ENCODE measurements around the gene C1orf50. TPM values are rescaled to one million over a fixed set of nuclear protein-coding genes. Genes with fewer than 3 reads are reported as not detected.

Gene C1orf50
- total RNA-seq, 2 donors from 2014 or later = 3.0 to 3.6 TPM

DNA sequence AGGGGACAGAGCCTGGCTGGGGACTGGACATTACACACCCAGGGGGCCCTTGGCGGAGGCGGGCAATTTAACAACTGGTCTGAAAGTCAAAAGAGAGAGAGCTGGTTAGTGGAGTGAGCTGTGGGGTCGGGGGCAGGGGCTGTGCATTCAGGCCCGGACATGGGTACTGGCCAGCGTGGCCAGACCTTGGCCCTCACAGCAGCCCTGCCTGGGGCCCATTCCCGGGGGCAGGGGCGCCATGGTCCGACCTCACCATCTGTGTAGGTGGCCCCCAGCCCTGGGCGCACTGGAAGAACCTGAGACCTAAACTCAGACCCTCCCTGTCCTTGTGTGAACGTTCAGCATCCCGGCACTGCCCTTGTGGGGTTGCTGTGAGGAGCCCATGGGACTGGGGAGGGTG, 32.0 kb upstream of the C1orf50 start:
- Histone ChIP-seq H3K4me3 (no peak overlapping the region), H3K36me3 (no peaks in the 10 kb centered on the region), H3K27ac (no peak overlapping the region), H3K9me3 (no peaks in the 10 kb centered on the region), H3K4me1 (no peaks in the 10 kb centered on the region), H3K27me3 (no peaks in the 10 kb centered on the region)
- DNase-seq (ENCODE audit: low spot score) = no peak
- TF ChIP-seq, protein P1, sequence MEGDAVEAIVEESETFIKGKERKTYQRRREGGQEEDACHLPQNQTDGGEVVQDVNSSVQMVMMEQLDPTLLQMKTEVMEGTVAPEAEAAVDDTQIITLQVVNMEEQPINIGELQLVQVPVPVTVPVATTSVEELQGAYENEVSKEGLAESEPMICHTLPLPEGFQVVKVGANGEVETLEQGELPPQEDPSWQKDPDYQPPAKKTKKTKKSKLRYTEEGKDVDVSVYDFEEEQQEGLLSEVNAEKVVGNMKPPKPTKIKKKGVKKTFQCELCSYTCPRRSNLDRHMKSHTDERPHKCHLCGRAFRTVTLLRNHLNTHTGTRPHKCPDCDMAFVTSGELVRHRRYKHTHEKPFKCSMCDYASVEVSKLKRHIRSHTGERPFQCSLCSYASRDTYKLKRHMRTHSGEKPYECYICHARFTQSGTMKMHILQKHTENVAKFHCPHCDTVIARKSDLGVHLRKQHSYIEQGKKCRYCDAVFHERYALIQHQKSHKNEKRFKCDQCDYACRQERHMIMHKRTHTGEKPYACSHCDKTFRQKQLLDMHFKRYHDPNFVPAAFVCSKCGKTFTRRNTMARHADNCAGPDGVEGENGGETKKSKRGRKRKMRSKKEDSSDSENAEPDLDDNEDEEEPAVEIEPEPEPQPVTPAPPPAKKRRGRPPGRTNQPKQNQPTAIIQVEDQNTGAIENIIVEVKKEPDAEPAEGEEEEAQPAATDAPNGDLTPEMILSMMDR (IDR thresholded peaks at IDR 0.05) = no peak

- TF ChIP-seq, protein P1 (IDR thresholded peaks at IDR 0.05) = no peak
- Histone ChIP-seq H3K4me3 (no peak overlapping the region), H3K9me3 (no peaks in the 10 kb centered on the region), H3K27me3 (no peaks in the 10 kb centered on the region), H3K36me3 (no peaks in the 10 kb centered on the region), H3K4me1 (no peaks in the 10 kb centered on the region), H3K27ac (no peak overlapping the region)
- DNase-seq (ENCODE audit: low spot score) = no peak
These were observed 31.5 kb upstream of the C1orf50 start for GRCh38 chr1:42735477-42736105.

GRCh38 chr1:42736152-42736551, 30.9 kb upstream of the C1orf50 start:
- H3K27ac ChIP-seq = no peak overlapping the region
- TF ChIP-seq, protein P1 (IDR thresholded peaks at IDR 0.05) = no peak
- no peaks in the 10 kb centered on the region for H3K4me1 ChIP-seq
- H3K27me3 ChIP-seq = no peaks in the 10 kb centered on the region
- no peaks in the 10 kb centered on the region for H3K9me3 ChIP-seq
- H3K36me3 ChIP-seq = no peaks in the 10 kb centered on the region
- no peak for DNase-seq (ENCODE audit: low spot score)
- H3K4me3 ChIP-seq = no peak overlapping the region

- TF ChIP-seq, protein P1 (IDR thresholded peaks at IDR 0.05) = no peak
- Histone ChIP-seq H3K36me3 (no peaks in the 10 kb centered on the region), H3K4me3 (no peak overlapping the region), H3K27me3 (no peaks in the 10 kb centered on the region), H3K9me3 (no peaks in the 10 kb centered on the region), H3K27ac (no peak overlapping the region), H3K4me1 (no peaks in the 10 kb centered on the region)
- DNase-seq (ENCODE audit: low spot score) = no peak
These were observed 30.4 kb upstream of the C1orf50 start for GRCh38 chr1:42736571-42737200.

DNA sequence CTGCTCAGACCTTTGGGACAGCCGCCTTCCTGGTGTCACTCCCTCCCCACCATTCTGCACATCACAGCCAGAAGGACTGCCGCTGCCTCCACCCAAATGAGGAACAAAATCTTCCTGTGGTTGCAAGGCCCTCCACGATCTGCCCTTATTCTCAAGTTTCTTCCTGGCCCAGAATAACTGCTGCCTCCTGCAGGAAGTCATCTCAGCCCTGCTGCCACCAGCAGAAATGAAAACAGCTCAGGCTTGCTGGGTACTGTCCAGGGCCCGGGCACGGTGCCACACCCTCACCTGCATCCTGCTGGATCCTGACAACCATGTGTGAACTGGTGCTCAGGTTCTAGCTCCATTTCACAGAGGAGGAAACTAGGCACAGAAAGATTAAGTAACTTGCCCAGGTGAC, 29.8 kb upstream of the C1orf50 start:
- no peaks in the 10 kb centered on the region for H3K36me3 ChIP-seq
- no peaks in the 10 kb centered on the region for H3K27me3 ChIP-seq
- no peaks in the 10 kb centered on the region for H3K4me1 ChIP-seq
- TF ChIP-seq, protein P1 (IDR thresholded peaks at IDR 0.05) = no peak
- H3K9me3 ChIP-seq = no peaks in the 10 kb centered on the region
- H3K27ac ChIP-seq = no peak overlapping the region
- no peak for DNase-seq (ENCODE audit: low spot score)
- no peak overlapping the region for H3K4me3 ChIP-seq
